ENCODE measurements around the gene LRP5. TPM values are rescaled to one million over a fixed set of nuclear protein-coding genes. Genes with fewer than 3 reads are reported as not detected.

LRP5 gene
- total RNA-seq, 1 donor from 2014 or later, result 20.2 TPM

GRCh38 chr11:68420171-68420570, 107.8 kb downstream of the LRP5 start:
- H4K20me1 ChIP-seq (ENCODE audit: insufficient read depth, low read length), result peaks cover 12% of the 10 kb centered on the region
- no peak overlapping the region for H3K9ac ChIP-seq (ENCODE audit: low read length)
- no peak overlapping the region for H3K4me3 ChIP-seq (ENCODE audit: insufficient read depth, low read depth, low read length)
- no peak overlapping the region for H2AFZ ChIP-seq (ENCODE audit: low read depth, low read length)
- H3K79me2 ChIP-seq (ENCODE audit: insufficient read depth, low read length), result peaks cover 2% of the 10 kb centered on the region
- H3K27me3 Mint-ChIP-seq (ENCODE audit: low read depth, unreplicated experiment), result no peaks in the 10 kb centered on the region
- no peaks in the 10 kb centered on the region for H3K9me3 Mint-ChIP-seq (ENCODE audit: unreplicated experiment)
- no peaks in the 10 kb centered on the region for H3K4me1 ChIP-seq (ENCODE audit: insufficient read depth, low read length)
- no peak overlapping the region for H3K27ac Mint-ChIP-seq (ENCODE audit: unreplicated experiment)
- no peak overlapping the region for H3K4me2 ChIP-seq (ENCODE audit: low read length)
- H3K36me3 Mint-ChIP-seq (ENCODE audit: low read depth, unreplicated experiment), result peaks cover 6% of the 10 kb centered on the region
- no peak overlapping the region for H3K27ac ChIP-seq (ENCODE audit: low read depth, low read length)
- no peak overlapping the region for H3K4me3 Mint-ChIP-seq (ENCODE audit: unreplicated experiment)
- H3K27me3 ChIP-seq (ENCODE audit: insufficient read depth, low read length), result no peaks in the 10 kb centered on the region
- H3K4me1 Mint-ChIP-seq (ENCODE audit: low read depth, unreplicated experiment), result no peaks in the 10 kb centered on the region
- H3K36me3 ChIP-seq (ENCODE audit: insufficient read depth, low read length), result no peaks in the 10 kb centered on the region
- H3K9me3 ChIP-seq (ENCODE audit: insufficient read depth, low read depth, low read length), result no peaks in the 10 kb centered on the region
- TF ChIP-seq CTCF (IDR thresholded peaks at IDR 0.05; ENCODE audit: insufficient read depth, low read depth, low read length), result no peak
- no peak for TF ChIP-seq EZH2 (IDR thresholded peaks at IDR 0.05; ENCODE audit: insufficient read depth, low read length)
- FAIRE-seq (no peak), DNase-seq (ENCODE audit: low read depth) (no peak)

GRCh38 chr11:68423481-68423880, 111.1 kb downstream of the LRP5 start:
- H3K36me3 ChIP-seq (ENCODE audit: insufficient read depth, low read length), result no peaks in the 10 kb centered on the region
- peaks cover 2% of the 10 kb centered on the region for H3K79me2 ChIP-seq (ENCODE audit: insufficient read depth, low read length)
- no peaks in the 10 kb centered on the region for H3K4me1 ChIP-seq (ENCODE audit: insufficient read depth, low read length)
- H3K27ac Mint-ChIP-seq (ENCODE audit: unreplicated experiment), result no peak overlapping the region
- H3K27ac ChIP-seq (ENCODE audit: low read depth, low read length), result no peak overlapping the region
- H3K36me3 Mint-ChIP-seq (ENCODE audit: low read depth, unreplicated experiment), result peaks cover 15% of the 10 kb centered on the region
- no peaks in the 10 kb centered on the region for H3K27me3 Mint-ChIP-seq (ENCODE audit: low read depth, unreplicated experiment)
- no peaks in the 10 kb centered on the region for H3K4me1 Mint-ChIP-seq (ENCODE audit: low read depth, unreplicated experiment)
- H3K27me3 ChIP-seq (ENCODE audit: insufficient read depth, low read length), result no peaks in the 10 kb centered on the region
- no peaks in the 10 kb centered on the region for H3K9me3 Mint-ChIP-seq (ENCODE audit: unreplicated experiment)
- no peaks in the 10 kb centered on the region for H3K9me3 ChIP-seq (ENCODE audit: insufficient read depth, low read depth, low read length)
- no peak overlapping the region for H3K4me3 Mint-ChIP-seq (ENCODE audit: unreplicated experiment)
- H2AFZ ChIP-seq (ENCODE audit: low read depth, low read length), result no peak overlapping the region
- no peak overlapping the region for H3K4me2 ChIP-seq (ENCODE audit: low read length)
- H3K4me3 ChIP-seq (ENCODE audit: insufficient read depth, low read depth, low read length), result no peak overlapping the region
- DNase-seq (ENCODE audit: low read depth), result no peak
- TF ChIP-seq EZH2 (IDR thresholded peaks at IDR 0.05; ENCODE audit: insufficient read depth, low read length), result no peak
- no peak overlapping the region for H3K9ac ChIP-seq (ENCODE audit: low read length)
- H4K20me1 ChIP-seq (ENCODE audit: insufficient read depth, low read length), result peaks cover 12% of the 10 kb centered on the region
- FAIRE-seq, result no peak

GRCh38 chr11:68424101-68424632, 111.8 kb downstream of the LRP5 start:
- Histone ChIP-seq H3K36me3 (ENCODE audit: insufficient read depth, low read length) (no peaks in the 10 kb centered on the region), H3K79me2 (ENCODE audit: insufficient read depth, low read length) (peaks cover 2% of the 10 kb centered on the region), H2AFZ (ENCODE audit: low read depth, low read length) (no peak overlapping the region), H3K27ac (ENCODE audit: low read depth, low read length) (no peak overlapping the region), H3K4me3 (ENCODE audit: insufficient read depth, low read depth, low read length) (no peak overlapping the region), H4K20me1 (ENCODE audit: insufficient read depth, low read length) (peaks cover 12% of the 10 kb centered on the region), H3K4me1 (ENCODE audit: insufficient read depth, low read length) (no peaks in the 10 kb centered on the region), H3K27me3 (ENCODE audit: insufficient read depth, low read length) (no peaks in the 10 kb centered on the region), H3K9ac (ENCODE audit: low read length) (no peak overlapping the region), H3K9me3 (ENCODE audit: insufficient read depth, low read depth, low read length) (peaks cover 3% of the 10 kb centered on the region), H3K4me2 (ENCODE audit: low read length) (no peak overlapping the region)
- no peaks in the 10 kb centered on the region for H3K4me1 Mint-ChIP-seq (ENCODE audit: low read depth, unreplicated experiment)
- H3K9me3 Mint-ChIP-seq (ENCODE audit: unreplicated experiment), result no peaks in the 10 kb centered on the region
- FAIRE-seq (no peak), DNase-seq (ENCODE audit: low read depth) (no peak)
- no peak overlapping the region for H3K27ac Mint-ChIP-seq (ENCODE audit: unreplicated experiment)
- no peak overlapping the region for H3K4me3 Mint-ChIP-seq (ENCODE audit: unreplicated experiment)
- H3K27me3 Mint-ChIP-seq (ENCODE audit: low read depth, unreplicated experiment), result no peaks in the 10 kb centered on the region
- TF ChIP-seq CTCF (IDR thresholded peaks at IDR 0.05; ENCODE audit: insufficient read depth, low read depth, low read length) (no peak), EZH2 (IDR thresholded peaks at IDR 0.05; ENCODE audit: insufficient read depth, low read length) (no peak)
- H3K36me3 Mint-ChIP-seq (ENCODE audit: low read depth, unreplicated experiment), result peaks cover 17% of the 10 kb centered on the region

Data from astrocyte (in vitro differentiated cells and primary cell).